GM19328 (cell line): ENCODE results near the gene P3H3.
A peak's percentile ranks its signal among the peaks of the same experiment; 100 is the strongest.

Experiments used
- ATAC-seq: cut with Tn5 transposase; IDR thresholded peaks from one replicate; pipeline ENCODE4 v1.9.1; 2021; ENCODE audit warnings: mild to moderate bottlenecking, moderate library complexity; ENCODE audit not compliant: unreplicated experiment

Gene P3H3

DNA sequence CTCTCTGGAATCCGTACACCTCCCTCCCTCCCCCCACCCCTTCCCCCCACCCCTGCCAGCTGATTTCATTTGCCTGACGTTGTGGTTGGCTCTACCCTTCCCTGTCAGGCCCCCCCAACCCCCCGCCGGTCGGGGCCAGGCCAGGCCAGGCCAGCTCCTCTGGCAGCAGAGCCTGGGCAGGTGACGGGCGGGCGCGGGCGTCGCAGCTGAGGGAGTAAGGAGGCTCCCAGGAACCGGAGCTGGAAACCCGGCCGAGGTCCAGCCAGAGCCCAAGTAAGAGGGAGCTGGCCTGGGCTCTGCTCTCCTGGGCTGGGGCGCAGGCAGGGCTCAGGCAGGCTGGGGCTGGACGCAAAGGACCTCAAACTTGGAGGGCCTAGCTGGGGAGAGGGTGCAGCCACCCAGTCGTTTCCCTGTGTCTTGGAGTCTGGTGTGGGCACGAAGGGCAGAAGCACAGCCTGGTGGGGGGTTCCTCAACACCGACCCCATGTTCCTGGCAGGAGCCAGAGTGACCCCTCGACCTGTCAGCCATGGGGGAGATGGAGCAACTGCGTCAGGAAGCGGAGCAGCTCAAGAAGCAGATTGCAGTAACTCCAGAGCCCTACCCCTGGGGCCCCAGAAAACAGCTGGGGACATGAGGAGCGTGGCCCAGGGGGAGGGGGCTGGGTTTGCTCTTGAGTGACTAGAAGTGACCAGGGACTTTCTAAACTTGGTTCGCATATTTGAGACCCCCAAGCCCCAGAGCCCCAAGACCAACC lies 12.7 kb downstream of the P3H3 start, which contains the start of gene GNB3:
TSS of gene GNB3 (plus strand) at position 165 of the 755 bp plus-strand sequence. CDS start at position 528, 363 bp downstream.
- no peak for ATAC-seq

DNA sequence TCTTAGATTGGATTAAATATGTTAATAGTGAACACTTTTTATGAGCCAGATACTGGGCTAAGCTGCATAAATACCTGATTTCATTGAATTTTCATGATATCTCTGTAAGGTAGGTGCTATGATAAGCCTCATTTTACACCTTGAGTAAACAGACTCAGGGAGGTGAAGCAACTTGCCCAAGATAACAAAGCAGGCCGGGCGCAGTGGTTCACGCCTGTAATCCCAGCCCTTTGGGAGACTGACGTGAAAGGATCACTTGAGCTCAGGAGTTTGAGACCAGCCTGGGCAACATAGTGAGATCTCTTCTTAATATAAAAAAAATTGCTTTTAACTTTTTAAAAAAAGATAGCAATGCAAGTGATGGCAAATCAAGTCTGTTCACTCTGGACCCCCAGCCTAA lies 13.9 kb downstream of the P3H3 start:
- ATAC-seq, result no peak

DNA sequence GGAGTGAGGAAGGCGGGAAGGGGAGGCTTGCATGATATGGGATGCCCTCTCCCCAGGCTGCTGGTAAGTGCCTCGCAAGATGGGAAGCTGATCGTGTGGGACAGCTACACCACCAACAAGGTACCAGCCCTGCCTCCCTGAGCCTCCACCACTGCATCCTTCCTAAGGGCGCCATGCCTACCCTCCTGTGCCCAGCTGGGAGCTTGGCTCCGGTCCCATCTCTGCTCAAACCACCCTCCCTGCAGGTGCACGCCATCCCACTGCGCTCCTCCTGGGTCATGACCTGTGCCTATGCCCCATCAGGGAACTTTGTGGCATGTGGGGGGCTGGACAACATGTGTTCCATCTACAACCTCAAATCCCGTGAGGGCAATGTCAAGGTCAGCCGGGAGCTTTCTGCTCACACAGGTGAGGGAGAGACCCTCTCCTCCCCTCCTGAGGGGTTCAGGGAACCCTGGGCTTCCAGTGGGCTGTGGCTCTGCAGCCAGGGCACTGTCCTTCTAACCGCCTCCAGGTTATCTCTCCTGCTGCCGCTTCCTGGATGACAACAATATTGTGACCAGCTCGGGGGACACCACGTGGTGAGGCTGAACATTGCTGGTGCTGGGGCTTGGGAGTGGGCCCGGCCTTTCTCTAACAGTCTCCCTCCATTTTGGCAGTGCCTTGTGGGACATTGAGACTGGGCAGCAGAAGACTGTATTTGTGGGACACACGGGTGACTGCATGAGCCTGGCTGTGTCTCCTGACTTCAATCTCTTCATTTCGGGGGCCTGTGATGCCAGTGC lies 15.1 kb downstream of the P3H3 start:
- ATAC-seq, result no peak

DNA sequence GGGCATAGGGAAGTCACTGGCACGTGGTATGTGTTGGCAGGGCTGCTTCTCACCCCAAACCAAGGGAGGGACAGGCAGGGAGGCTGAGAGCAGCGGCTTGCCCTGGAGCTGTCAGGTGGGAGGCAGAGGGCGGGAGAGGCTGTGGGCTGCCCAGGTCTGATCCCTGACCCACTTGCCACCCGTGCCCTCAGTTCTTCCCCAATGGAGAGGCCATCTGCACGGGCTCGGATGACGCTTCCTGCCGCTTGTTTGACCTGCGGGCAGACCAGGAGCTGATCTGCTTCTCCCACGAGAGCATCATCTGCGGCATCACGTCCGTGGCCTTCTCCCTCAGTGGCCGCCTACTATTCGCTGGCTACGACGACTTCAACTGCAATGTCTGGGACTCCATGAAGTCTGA lies 17.2 kb downstream of the P3H3 start:
- ATAC-seq, result no peak

DNA sequence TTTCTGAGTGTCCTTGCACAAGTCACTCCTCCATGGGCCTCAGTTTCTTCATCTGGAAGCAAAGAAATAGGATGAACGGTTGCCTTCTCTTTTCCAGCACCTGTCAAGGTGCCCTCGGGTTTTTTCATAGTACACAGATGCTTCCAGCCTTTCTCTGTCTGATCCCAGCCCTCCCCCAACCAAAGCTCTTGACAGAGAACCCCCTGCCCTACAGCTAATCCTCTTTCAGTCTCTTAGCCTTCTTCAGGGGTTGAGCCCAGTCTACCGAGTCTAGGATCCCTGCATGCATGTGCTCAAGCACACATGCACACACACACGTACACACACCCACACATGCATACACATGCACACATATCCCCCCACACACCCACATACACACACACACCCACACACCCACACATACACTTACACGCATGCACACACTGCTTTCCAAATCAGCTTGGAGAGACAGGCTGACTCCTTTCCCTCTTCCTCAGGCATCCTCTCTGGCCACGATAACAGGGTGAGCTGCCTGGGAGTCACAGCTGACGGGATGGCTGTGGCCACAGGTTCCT lies 18.2 kb downstream of the P3H3 start:
- no peak for ATAC-seq

DNA sequence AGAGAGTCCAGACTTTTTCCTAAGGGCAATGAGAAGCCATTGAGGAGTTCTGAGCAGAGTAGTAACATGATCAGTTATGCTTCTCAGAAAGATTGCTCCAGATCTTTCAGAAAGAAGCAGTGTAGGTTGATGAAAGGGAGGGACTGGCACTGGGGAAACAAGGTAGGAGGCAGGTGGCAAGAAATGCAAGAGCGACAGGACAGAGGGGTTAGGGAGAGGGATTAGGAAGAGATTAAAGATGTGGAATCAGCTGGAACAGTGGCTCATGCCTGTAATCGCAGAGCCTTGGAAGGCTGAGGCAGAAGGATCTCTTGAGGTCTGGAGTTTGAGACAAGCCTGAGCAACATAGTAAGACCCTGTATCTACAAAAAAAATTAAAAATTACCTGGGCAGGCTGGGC lies 19.5 kb downstream of the P3H3 start:
- no peak for ATAC-seq

DNA sequence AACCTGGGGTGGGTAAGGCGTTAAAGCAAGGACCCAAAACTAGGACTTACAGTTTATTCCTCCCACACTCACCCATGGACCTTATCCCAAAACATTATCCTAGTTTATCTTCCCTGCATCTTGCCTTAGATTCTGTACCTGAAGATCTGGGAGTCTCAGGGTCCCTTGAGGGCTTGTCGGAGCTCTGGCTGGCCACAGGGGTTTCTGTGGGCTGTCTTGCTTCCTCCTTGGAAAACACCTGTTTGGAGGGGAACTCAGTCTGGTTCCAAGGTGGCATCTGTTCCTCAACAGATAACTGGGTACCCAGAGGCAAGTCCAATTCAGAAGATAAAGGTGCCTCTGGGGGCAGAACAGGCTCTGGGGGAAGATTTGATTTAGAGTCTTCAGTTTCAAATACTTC lies 21.2 kb downstream of the P3H3 start:
- ATAC-seq, result no peak

DNA sequence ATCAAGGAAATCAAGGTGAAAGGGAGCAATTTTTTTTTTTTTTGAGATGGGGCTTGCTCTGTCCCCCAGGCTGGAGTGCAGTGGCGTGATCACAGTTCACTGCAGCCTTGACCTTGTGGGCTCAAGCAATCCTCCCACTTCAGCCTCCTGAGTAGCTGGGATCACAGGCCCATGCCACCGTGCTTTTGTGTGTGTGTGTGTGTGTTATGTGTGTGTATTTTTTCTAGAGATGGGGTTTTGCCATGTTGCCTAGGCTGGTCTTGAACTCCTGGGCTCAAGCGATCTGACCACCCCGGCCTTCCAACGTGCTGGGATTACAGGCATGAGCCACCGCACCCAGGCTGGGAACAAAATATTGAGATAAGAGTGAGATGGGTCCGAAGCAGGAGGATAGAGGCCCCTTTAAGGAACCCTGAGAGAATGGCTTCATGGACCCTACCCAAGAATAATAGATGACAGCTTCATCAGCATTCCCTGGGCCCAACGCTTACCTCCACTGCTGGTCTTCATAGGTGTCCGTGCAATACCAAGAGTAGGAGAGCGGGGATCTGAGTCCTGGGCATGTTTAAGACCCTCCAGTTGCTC lies 21.9 kb downstream of the P3H3 start:
- ATAC-seq, result no peak

DNA sequence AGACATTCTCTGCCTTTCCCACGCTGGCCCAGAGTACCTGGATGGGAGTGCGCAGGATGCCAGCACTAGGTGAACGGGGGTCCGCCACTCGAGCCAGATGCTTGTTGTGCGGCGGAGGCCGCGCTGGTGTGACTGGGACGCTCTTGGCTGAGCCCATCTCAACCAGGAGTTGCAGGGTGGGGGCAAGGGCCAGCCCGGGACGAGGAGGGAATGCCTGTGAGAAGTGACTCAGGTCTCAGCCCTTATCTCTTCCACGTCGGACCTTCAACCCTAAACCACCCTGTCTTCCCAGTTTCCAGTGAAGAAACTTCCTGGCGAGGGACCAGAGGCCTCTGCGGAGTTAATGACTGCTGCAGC lies 22.6 kb downstream of the P3H3 start:
- no peak for ATAC-seq

DNA sequence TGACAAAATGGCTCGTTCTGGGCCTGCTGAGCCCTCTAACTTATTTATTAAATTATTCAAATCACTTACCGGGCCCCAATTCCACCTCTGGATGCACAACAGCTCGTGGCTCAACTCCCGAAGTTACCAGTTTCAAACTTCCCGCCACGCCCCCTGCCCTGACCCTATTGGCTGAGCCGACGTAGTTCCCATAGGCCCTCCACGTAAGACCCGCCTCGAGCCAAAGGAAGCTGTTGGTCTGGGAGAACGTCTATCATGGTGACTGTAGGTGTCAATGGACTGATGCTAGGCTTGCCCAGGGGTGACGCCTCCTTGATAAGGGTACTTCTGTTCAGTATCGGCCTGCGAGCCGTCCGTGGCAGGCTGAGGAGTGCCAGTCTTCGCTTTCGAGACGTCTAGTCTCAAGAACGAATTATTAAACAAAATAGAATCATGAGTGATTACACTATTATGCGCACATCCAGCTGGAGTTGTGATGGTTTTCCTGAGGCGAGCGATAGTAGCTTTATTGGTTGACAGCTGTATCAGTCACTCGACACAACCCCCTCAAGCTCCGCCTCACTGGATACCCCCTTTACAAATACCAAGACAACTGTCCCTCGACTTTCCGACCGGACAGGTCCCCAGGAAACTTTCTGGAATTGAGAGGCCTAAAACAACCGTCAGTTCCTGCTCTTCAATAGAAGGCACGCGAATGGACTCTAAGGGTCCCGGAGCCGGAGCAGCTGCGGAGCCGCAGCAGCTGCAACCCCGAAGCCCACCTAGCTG lies 23.1 kb downstream of the P3H3 start, which contains the start of gene CDCA3:
TSS of gene CDCA3 (minus strand) at position 134 of the 768 bp plus-strand sequence. CDS start 334 bp downstream, outside the sequence.
- peak; percentile 49 for ATAC-seq

DNA sequence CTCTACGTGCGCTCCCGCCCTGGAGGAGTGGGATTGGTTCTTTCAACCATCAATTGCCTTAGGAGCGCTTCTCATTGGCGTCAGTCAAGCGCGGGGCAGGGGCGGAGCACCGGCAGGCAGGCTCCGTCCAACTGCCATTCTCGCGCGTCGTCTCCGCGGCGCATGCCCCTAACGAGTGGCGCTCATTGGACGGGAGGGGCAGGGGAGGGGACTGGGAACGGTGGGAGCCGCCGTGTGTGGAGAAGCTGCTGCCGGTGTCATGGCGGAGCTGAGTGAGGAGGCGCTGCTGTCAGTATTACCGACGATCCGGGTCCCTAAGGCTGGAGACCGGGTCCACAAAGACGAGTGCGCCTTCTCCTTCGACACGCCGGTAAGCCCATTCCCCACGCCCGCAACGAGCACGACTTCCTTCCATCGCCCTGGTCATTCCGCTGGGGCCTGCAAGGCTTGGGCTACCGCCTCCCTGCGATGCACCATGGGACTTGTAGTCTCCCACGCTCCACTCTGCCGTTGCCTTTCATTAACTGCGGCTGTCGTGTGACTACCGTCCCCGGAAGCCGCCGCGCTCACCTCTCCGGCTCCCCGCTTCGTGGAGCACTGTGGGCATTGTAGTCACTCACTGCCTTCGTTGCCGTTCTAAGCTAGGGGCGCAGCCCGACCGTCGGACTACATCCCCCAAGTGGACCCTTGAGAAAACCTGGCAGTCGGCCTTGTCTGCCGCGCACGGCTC lies 23.9 kb downstream of the P3H3 start, which contains the start of gene USP5:
TSS of gene USP5 (plus strand) at position 230 of the 730 bp plus-strand sequence. CDS start at position 260, 30 bp downstream.
- ATAC-seq, result peak; percentile 71

DNA sequence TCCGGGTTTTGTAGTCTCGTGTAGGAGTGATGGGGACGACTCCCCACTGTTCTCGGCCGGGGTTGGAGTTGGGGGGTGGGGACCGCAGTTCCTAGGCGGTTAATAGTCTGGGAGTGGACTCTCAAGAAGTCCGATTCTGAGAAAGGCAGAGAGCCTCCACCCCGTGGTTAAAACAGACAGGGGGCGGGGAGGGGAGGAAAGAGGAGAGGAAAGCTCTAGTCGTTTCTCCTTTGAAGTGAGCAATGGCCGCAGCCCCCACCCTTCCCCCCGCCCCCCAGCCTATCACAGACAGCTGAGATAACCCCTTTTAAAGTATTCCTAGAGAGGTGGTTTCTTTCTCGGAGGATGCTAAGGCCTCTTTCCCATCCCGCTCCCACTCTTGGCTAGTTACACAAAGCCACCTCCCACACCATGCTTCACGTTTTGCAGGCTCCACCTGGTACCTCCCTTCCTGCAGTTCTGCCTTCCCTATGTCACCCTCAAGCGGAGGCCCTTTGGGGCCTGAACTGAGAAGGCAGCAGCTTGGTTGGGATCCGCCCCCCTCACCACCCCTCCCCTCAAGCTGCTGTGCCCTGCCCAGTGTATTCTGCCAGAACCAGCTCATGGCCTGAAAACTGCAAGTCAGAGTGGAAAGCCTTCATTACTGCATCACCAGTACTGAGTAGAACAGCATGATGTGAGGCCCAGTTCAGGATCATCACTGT lies 24.6 kb downstream of the P3H3 start:
- ATAC-seq, result no peak

DNA sequence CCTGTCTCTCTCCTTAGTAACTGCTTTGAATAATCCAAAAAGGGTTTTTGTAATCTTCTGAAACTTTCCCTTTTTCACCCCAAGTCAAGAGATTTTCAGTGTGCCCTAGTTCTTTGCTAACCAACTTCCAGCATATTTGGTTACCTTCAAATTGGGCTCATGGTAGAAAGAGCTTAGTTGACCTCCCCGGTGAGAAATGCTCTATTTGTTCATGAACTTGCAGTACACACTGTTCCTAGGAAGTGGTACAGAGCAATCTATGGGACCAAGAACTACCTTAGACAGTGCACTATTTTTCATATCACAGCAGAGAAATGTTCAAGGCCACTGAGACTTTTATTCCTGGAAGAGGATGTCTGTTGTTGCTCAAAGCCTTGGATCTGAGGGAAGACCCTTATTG lies 25.4 kb downstream of the P3H3 start:
- no peak for ATAC-seq

DNA sequence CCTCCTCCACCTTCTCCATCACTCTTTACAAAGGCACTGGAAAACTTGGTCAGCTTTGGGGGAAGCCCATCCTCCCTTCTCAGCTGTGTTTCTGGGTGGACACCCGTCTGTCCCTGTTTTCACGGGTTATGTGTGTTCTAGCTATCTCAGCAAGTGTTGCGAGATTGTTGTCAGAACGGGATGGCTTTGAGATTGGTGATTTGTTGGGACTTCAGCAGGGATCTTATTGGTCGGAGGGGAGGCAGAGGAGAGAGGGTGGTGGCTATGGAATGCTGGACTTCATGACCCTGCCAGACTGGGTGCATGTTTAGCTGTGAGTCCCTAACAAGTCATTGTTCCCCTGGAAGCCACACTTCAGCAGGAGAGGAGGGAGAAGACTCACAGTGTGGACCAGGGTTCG lies 25.8 kb downstream of the P3H3 start:
- ATAC-seq, result no peak

DNA sequence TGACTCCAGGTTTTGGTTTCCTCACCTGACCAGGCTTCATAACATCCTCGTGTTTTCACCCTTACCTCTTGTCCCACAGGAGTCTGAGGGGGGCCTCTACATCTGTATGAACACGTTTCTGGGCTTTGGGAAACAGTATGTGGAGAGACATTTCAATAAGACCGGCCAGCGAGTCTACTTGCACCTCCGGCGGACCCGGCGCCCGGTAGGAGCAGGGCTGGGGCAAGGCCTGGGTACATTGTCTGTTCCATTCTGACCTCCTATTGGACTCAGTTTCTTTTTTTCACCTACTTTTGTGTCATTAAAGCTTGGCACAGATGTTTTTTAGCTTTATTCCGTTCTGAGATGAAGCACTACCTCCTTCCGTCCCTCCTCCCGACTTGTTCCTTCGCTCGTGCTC lies 27.1 kb downstream of the P3H3 start:
- ATAC-seq, result no peak

DNA sequence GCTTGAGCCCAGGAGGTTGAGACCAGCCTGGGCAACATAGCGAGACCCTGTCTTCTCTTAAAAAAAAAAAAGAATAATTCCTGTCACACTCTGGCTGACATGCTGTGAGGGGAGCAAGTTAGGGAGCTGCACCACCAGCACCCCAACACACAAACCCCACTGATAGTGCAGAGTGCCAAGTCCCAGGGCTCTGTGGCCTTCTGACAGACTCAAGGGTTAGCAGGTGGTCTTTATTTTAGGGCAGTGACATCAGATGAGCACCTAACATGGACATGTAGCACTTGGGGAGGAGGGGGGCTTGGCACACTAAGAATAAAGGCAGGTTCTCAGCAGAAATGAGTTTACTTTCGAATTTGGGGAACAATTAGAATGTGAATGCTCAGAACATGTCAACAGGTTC lies 30.6 kb downstream of the P3H3 start:
- ATAC-seq, result no peak

DNA sequence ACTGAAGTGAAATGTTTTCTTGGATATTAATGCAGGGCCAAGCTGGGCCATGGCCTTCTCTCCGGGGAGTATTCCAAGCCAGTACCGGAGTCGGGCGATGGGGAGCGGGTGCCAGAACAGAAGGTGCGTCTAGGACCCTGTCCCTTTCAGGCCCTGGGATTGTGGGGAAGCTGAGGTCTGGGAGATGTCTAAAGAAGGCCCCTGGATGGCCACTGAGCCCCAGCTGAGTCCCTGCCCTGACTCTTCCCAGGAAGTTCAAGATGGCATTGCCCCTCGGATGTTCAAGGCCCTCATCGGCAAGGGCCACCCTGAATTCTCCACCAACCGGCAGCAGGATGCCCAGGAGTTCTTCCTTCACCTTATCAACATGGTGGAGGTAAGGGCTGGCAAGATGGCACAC lies 31.9 kb downstream of the P3H3 start:
- no peak for ATAC-seq

DNA sequence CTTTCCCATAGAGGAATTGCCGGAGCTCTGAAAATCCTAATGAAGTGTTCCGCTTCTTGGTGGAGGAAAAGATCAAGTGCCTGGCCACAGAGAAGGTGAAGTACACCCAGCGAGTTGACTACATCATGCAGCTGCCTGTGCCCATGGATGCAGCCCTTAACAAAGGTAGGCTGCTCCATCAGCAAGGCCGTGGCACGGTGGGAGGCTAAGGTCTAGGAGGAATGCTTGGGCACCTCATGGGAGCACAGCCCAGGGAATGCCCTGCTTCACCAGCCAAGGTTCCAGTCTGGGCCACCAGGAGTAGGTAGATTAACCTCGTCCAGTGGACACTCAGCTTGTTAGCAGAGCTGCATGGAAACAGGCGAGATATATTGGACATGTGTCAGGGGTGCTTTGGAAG lies 32.7 kb downstream of the P3H3 start:
- no peak for ATAC-seq

DNA sequence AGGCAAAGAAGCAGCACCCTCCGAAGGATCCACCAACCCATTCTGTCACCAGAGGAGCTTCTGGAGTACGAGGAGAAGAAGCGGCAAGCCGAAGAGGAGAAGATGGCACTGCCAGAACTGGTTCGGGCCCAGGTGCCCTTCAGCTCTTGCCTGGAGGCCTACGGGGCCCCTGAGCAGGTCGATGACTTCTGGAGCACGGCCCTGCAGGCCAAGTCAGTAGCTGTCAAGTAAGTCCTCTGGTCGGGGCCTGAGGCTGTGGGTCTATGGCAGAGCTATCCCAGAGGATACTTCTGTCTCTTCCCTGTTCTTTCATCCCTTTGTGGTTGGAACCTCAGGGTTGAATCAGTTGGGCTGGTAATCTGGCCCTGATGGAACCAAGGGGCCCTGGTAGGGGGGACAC lies 33.2 kb downstream of the P3H3 start:
- ATAC-seq, result no peak
